GM18909 (cell line): ENCODE data around the gene YES1.
"Not testable (repeated sequence)": the region's sequence is repeated elsewhere in the genome, so short reads cannot be mapped to it uniquely, and the experiment has no call there.

Experiments used
- ATAC-seq: cut with Tn5 transposase; IDR thresholded peaks from one replicate; pipeline ENCODE4 v1.9.1; 2021; ENCODE audit warnings: mild to moderate bottlenecking; ENCODE audit not compliant: unreplicated experiment, poor library complexity

Gene YES1

GRCh38 chr18:693466-694187, 118.4 kb downstream of the YES1 start:
- ATAC-seq = no peak

- ATAC-seq = no peak
These were observed 119.2 kb downstream of the YES1 start for GRCh38 chr18:692824-693223.

- no peak for ATAC-seq
These were observed 123.7 kb downstream of the YES1 start for GRCh38 chr18:688323-688722.

GRCh38 chr18:686339-687111, 125.5 kb downstream of the YES1 start:
- no peak for ATAC-seq

GRCh38 chr18:685438-685837, 126.6 kb downstream of the YES1 start:
- ATAC-seq = no peak

GRCh38 chr18:683531-683930, 128.5 kb downstream of the YES1 start:
- ATAC-seq = no peak

- ATAC-seq = no peak
These were observed 129.2 kb downstream of the YES1 start for GRCh38 chr18:682833-683232.

- not testable (repeated sequence) for ATAC-seq
These were observed 129.6 kb downstream of the YES1 start for GRCh38 chr18:682416-682815.

- no peak for ATAC-seq
These were observed 130.1 kb downstream of the YES1 start for GRCh38 chr18:681985-682384.

- ATAC-seq = no peak
These were observed 131.7 kb downstream of the YES1 start for GRCh38 chr18:680392-680791.

- ATAC-seq = no peak
These were observed 132.5 kb downstream of the YES1 start for GRCh38 chr18:679516-679915.

GRCh38 chr18:678482-679182, 133.4 kb downstream of the YES1 start:
- ATAC-seq = no peak

GRCh38 chr18:677951-678381, 134.1 kb downstream of the YES1 start:
- ATAC-seq = no peak

- no peak for ATAC-seq
These were observed 134.9 kb downstream of the YES1 start for GRCh38 chr18:677145-677544.

GRCh38 chr18:676736-677135, 135.3 kb downstream of the YES1 start:
- ATAC-seq = no peak

GRCh38 chr18:676069-676468, 136.0 kb downstream of the YES1 start:
- ATAC-seq = no peak

- no peak for ATAC-seq
These were observed 136.7 kb downstream of the YES1 start for GRCh38 chr18:675307-675706.

GRCh38 chr18:673769-674168, 138.3 kb downstream of the YES1 start:
- no peak for ATAC-seq

GRCh38 chr18:673317-673716, 138.7 kb downstream of the YES1 start:
- ATAC-seq = no peak
